ENCODE measurements around the gene SLC9A9. TPM values are rescaled to one million over a fixed set of nuclear protein-coding genes. Genes with fewer than 3 reads are reported as not detected.

SLC9A9 gene
- polyA plus RNA-seq, 1 donor from 2014 or later = 0.54 TPM

DNA sequence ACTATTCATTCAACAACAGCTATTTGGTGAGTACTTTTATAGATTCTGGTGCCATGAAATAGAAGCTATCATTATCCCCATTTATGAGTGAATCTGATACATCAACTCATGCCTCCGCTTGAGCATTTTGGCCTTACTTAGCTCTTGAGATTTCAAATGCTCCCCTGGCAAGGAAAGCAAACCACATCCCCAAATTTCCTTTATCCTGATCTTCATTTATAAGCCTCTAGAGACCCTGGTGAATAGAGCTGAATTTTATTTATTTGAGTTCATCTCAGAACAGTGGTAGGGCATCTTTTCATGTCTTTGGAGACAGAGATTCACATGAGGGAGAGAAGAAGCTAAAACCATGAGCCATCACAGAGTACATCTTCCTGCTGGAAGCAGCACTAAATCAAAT is 317.2 kb downstream of the SLC9A9 start:
- no peak overlapping the region for H3K9ac ChIP-seq (ENCODE audit: low read length)
- no peaks in the 10 kb centered on the region for H3K9me2 ChIP-seq (ENCODE audit: insufficient read depth, low read length)
- H3F3A ChIP-seq (ENCODE audit: insufficient read depth, low read length, poor library complexity, severe bottlenecking) = no peaks in the 10 kb centered on the region
- no peaks in the 10 kb centered on the region for H3K36me3 ChIP-seq (ENCODE audit: insufficient read depth, low read length)
- no peaks in the 10 kb centered on the region for H3K27me3 ChIP-seq (ENCODE audit: insufficient read depth, low read depth, low read length)
- H3K79me2 ChIP-seq (replicated peaks; ENCODE audit: insufficient read depth, low read length) = no peaks in the 10 kb centered on the region
- no peak overlapping the region for H3K4me3 ChIP-seq (ENCODE audit: low read length)
- H3K27ac ChIP-seq (ENCODE audit: low read length) = no peak overlapping the region
- no peak overlapping the region for H2AFZ ChIP-seq (ENCODE audit: low read depth, low read length)
- TF ChIP-seq SMC3 (conservative IDR thresholded peaks at IDR 0.05; ENCODE audit: poor library complexity) = no peak
- no peak for TF ChIP-seq RAD21 (conservative IDR thresholded peaks at IDR 0.05)
- no peak for TF ChIP-seq MXI1 (conservative IDR thresholded peaks at IDR 0.05; ENCODE audit: poor library complexity, severe bottlenecking)
- TF ChIP-seq TAF1 (IDR thresholded peaks at IDR 0.05; ENCODE audit: low read depth) = no peak
- TF ChIP-seq, protein P1, sequence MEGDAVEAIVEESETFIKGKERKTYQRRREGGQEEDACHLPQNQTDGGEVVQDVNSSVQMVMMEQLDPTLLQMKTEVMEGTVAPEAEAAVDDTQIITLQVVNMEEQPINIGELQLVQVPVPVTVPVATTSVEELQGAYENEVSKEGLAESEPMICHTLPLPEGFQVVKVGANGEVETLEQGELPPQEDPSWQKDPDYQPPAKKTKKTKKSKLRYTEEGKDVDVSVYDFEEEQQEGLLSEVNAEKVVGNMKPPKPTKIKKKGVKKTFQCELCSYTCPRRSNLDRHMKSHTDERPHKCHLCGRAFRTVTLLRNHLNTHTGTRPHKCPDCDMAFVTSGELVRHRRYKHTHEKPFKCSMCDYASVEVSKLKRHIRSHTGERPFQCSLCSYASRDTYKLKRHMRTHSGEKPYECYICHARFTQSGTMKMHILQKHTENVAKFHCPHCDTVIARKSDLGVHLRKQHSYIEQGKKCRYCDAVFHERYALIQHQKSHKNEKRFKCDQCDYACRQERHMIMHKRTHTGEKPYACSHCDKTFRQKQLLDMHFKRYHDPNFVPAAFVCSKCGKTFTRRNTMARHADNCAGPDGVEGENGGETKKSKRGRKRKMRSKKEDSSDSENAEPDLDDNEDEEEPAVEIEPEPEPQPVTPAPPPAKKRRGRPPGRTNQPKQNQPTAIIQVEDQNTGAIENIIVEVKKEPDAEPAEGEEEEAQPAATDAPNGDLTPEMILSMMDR (IDR thresholded peaks at IDR 0.05; ENCODE audit: poor library complexity, severe bottlenecking) = no peak
- no peak for TF ChIP-seq REST (IDR thresholded peaks at IDR 0.05; ENCODE audit: borderline replicate concordance)
- no peak for TF ChIP-seq EP300 (conservative IDR thresholded peaks at IDR 0.05; ENCODE audit: poor library complexity, severe bottlenecking)
- no peak for TF ChIP-seq POLR2AphosphoS5 (IDR thresholded peaks at IDR 0.05)
- TF ChIP-seq EZH2 (IDR thresholded peaks at IDR 0.05; ENCODE audit: borderline replicate concordance, insufficient read depth, low read length, poor library complexity, severe bottlenecking) = no peak
- no peaks in the 10 kb centered on the region for H3K9me3 ChIP-seq (ENCODE audit: low read length)
- no peak overlapping the region for H3K4me2 ChIP-seq (ENCODE audit: low read length)
- H4K20me1 ChIP-seq (ENCODE audit: insufficient read depth) = no peaks in the 10 kb centered on the region

DNA sequence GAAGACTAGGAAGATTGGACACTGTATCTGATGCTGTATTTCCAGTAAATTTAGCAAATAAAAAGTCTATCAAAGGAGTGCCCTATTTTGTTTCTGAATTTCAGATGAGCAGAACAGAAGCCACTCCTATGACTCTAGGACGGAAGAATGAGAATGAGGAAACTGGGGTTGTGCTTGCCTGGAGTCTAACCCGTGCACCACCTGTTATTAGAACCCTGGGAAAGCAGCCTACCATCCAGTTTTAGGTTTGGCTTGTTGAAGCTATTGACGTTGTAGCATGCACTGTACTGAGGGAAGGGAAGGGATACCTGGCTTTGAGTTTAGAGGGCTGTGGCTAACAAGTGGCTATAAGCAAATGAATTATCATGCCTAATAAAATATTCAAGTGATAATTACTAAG is 318.5 kb downstream of the SLC9A9 start:
- Histone ChIP-seq H3K27ac (ENCODE audit: low read length) (no peak overlapping the region), H3K9ac (ENCODE audit: low read length) (no peak overlapping the region), H3K9me2 (ENCODE audit: insufficient read depth, low read length) (no peaks in the 10 kb centered on the region), H3F3A (ENCODE audit: insufficient read depth, low read length, poor library complexity, severe bottlenecking) (no peaks in the 10 kb centered on the region), H3K36me3 (ENCODE audit: insufficient read depth, low read length) (no peaks in the 10 kb centered on the region), H3K4me2 (ENCODE audit: low read length) (no peak overlapping the region), H3K79me2 (replicated peaks; ENCODE audit: insufficient read depth, low read length) (no peaks in the 10 kb centered on the region), H4K20me1 (ENCODE audit: insufficient read depth) (no peaks in the 10 kb centered on the region), H3K27me3 (ENCODE audit: insufficient read depth, low read depth, low read length) (no peaks in the 10 kb centered on the region), H3K9me3 (ENCODE audit: low read length) (no peaks in the 10 kb centered on the region), H2AFZ (ENCODE audit: low read depth, low read length) (no peak overlapping the region), H3K4me3 (ENCODE audit: low read length) (no peak overlapping the region)
- no peak for TF ChIP-seq MXI1 (conservative IDR thresholded peaks at IDR 0.05; ENCODE audit: poor library complexity, severe bottlenecking)

DNA sequence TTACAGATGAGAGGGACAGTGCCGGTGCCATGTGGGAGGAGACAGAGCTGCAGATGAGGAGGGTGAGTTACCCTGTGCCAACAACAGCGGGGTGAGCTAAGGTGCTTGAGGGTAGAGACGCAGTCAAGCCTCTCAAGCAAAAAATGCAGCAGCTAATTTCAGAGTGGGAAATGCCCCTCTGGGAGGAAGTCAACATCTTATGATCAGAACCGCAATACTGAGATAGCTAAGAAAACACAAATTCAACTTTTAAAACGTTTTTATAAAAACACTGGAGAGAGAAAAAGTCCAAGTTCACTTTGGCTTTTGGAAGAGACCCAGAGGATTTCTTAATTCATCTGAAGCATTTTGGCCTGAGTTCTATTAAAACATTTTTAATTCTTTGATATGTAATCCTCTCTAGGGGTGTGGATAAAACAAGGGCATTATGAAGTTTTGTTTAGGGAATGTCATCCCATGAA is 319.2 kb downstream of the SLC9A9 start:
- Histone ChIP-seq H3K9me3 (ENCODE audit: low read length) (no peaks in the 10 kb centered on the region), H3K27me3 (ENCODE audit: insufficient read depth, low read depth, low read length) (no peaks in the 10 kb centered on the region), H2AFZ (ENCODE audit: low read depth, low read length) (no peak overlapping the region), H3F3A (ENCODE audit: insufficient read depth, low read length, poor library complexity, severe bottlenecking) (no peaks in the 10 kb centered on the region), H3K4me3 (ENCODE audit: low read length) (no peak overlapping the region), H3K36me3 (ENCODE audit: insufficient read depth, low read length) (no peaks in the 10 kb centered on the region), H3K27ac (ENCODE audit: low read length) (no peak overlapping the region), H4K20me1 (ENCODE audit: insufficient read depth) (no peaks in the 10 kb centered on the region), H3K9me2 (ENCODE audit: insufficient read depth, low read length) (no peaks in the 10 kb centered on the region), H3K9ac (ENCODE audit: low read length) (no peak overlapping the region), H3K79me2 (replicated peaks; ENCODE audit: insufficient read depth, low read length) (no peaks in the 10 kb centered on the region), H3K4me2 (ENCODE audit: low read length) (no peak overlapping the region)
- TF ChIP-seq TAF1 (IDR thresholded peaks at IDR 0.05; ENCODE audit: low read depth) = no peak
- TF ChIP-seq SMC3 (conservative IDR thresholded peaks at IDR 0.05; ENCODE audit: poor library complexity) = no peak
- no peak for TF ChIP-seq EP300 (conservative IDR thresholded peaks at IDR 0.05; ENCODE audit: poor library complexity, severe bottlenecking)
- TF ChIP-seq MXI1 (conservative IDR thresholded peaks at IDR 0.05; ENCODE audit: poor library complexity, severe bottlenecking) = no peak
- no peak for TF ChIP-seq EZH2 (IDR thresholded peaks at IDR 0.05; ENCODE audit: borderline replicate concordance, insufficient read depth, low read length, poor library complexity, severe bottlenecking)
- no peak for TF ChIP-seq RAD21 (conservative IDR thresholded peaks at IDR 0.05)
- no peak for TF ChIP-seq POLR2AphosphoS5 (IDR thresholded peaks at IDR 0.05)
- no peak for TF ChIP-seq REST (IDR thresholded peaks at IDR 0.05; ENCODE audit: borderline replicate concordance)
- TF ChIP-seq, protein P1 (IDR thresholded peaks at IDR 0.05; ENCODE audit: poor library complexity, severe bottlenecking) = no peak
